ENCODE measurements around the gene BTBD16. TPM values are rescaled to one million over a fixed set of nuclear protein-coding genes. Genes with fewer than 3 reads are reported as not detected.
A peak's percentile ranks its signal among the peaks of the same experiment; 100 is the strongest.

BTBD16 gene
- total and polyA plus RNA-seq, 2 of the 13 experiments (the other 11 are each of a cell fraction or from before 2014, with no cell fraction given), result 5.0 to 11.9 TPM

- POLR2A ChIA-PET, result interaction anchor here (1.2 kb wide), 2 partner anchors 24 to 38 kb away, joined by 4 to 6 read pairs; no protein-coding TSS in a partner anchor
- WGBS (ENCODE audit: low lambda C conversion rate), result 66% methylated on average over 3 of the region's 3 CpGs
- H3K4me1 ChIP-seq (ENCODE audit: insufficient read depth, low read length), result peaks cover 96% of the 10 kb centered on the region
- DNase-seq (ENCODE audit: low spot score) (no peak), FAIRE-seq (peak; percentile 48), ATAC-seq (no peak)
- H2AFZ ChIP-seq (ENCODE audit: low read length), result no peak overlapping the region
- H3K27me3 ChIP-seq (ENCODE audit: control insufficient read depth in 1 of 2, insufficient read depth in 2 of 2, low read length in 2 of 2), result no peaks in the 10 kb centered on the region
- H3K36me3 ChIP-seq (replicated peaks in 1 of 2; ENCODE audit: control insufficient read depth in 1 of 2, insufficient read depth in 2 of 2, low read length in 2 of 2), result no peaks in the 10 kb centered on the region
- intact Hi-C loops (cut with micrococcal nuclease; ENCODE audit: unreplicated experiment), result no loop called here
- in situ Hi-C loops (cut with HindIII; ENCODE audit: extremely low pct_ligation_motif_present, low pct_unique_long_range_greater_than_20kb), result no loop called here
- no peak overlapping the region for H3K4me2 ChIP-seq (ENCODE audit: low read depth, low read length)
- H3K79me2 ChIP-seq (ENCODE audit: insufficient read depth, low read length), result no peaks in the 10 kb centered on the region
- peak overlapping the region; percentile 95 for H3K27ac ChIP-seq (ENCODE audit: extremely low read length, insufficient read depth, low read length)
- H4K20me1 ChIP-seq (ENCODE audit: insufficient read depth, low read length), result no peaks in the 10 kb centered on the region
- CTCF ChIA-PET (ENCODE audit: low intra/inter-chr PET ratio, low total read pairs), result no interaction called here
- no peak for TF ChIP-seq ZBTB2 (CRISPR knock-in tag; IDR thresholded peaks at IDR 0.05; ENCODE audit: low read depth)
- no peak for TF ChIP-seq ZFP1 (CRISPR knock-in tag; IDR thresholded peaks at IDR 0.05)
- TF ChIP-seq SYNCRIP (IDR thresholded peaks at IDR 0.05; ENCODE audit: insufficient read depth, low read depth, low read length), result no peak
- TF ChIP-seq ZNF644 (CRISPR knock-in tag; IDR thresholded peaks at IDR 0.05; ENCODE audit: low read depth), result 0 out of 2 replicates have a peak, but pooled peaks have one; percentile 16
- TF ChIP-seq MIER2 (CRISPR knock-in tag; IDR thresholded peaks at IDR 0.05), result no peak
- 0 out of 2 replicates have a peak, but pooled peaks have one; percentile 45 for TF ChIP-seq FOXO1 (CRISPR knock-in tag; IDR thresholded peaks at IDR 0.05)
- no TSS peak for BruUV-seq (replicated peaks)
- H3K4me3 ChIP-seq (replicated peaks in 1 of 3; ENCODE audit: insufficient read depth in 1 of 3, low read depth in 2 of 3, low read length in 3 of 3), result no peak overlapping the region
- peaks cover 5% of the 10 kb centered on the region; the same call in 1 of the 2 replicates for H3K9me3 ChIP-seq (ENCODE audit: low read length)
- H3K9ac ChIP-seq (ENCODE audit: insufficient read depth, low read depth, low read length), result no peak overlapping the region
Observed at GRCh38 chr10:122306744-122307143, 35.6 kb downstream of the BTBD16 start.

Measured in HepG2 (cell line).